GM12864 (cell line): ENCODE measurements around the gene TBXT.

ENCODE experiments used
- DNase-seq: peaks from one replicate; pipeline ENCODE4 v3.0.0-alpha.2; 2011; ENCODE audit warnings: low read depth
- H3K4me3 ChIP-seq: 2 replicates; pipeline ENCODE4 v1.5.1; 2011; ENCODE audit warnings: mild to moderate bottlenecking, low read depth, low read length, control low read depth
- CTCF ChIP-seq: IDR thresholded peaks from 2 replicates; pipeline ENCODE4 v1.5.1; 2011; ENCODE audit warnings: low read depth, mild to moderate bottlenecking, moderate library complexity, low read length, control low read depth, inconsistent platforms; ENCODE audit errors: missing control alignments

The TBXT gene

DNA sequence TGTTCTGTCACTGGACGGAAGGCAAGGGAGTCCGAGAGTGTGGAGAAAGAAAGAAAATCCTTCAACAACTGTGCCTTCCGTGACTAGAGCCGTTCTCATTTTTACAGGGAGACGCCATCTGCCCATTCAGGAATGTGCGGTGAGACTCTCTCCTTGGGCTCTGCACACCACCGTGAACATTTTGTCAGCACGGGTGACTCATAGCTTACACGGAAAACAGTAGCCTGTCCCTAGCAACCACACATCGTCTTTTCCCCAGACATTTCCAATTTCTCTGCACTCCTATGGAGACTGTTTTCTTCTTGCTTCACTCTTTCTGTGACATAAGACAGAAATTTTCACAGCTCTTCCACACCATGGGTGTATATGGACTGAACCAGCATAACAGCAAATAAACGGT is 55.1 kb downstream of the TBXT start:
- H3K4me3 ChIP-seq = no peak overlapping the region
- no peak for DNase-seq
- no peak for TF ChIP-seq CTCF

DNA sequence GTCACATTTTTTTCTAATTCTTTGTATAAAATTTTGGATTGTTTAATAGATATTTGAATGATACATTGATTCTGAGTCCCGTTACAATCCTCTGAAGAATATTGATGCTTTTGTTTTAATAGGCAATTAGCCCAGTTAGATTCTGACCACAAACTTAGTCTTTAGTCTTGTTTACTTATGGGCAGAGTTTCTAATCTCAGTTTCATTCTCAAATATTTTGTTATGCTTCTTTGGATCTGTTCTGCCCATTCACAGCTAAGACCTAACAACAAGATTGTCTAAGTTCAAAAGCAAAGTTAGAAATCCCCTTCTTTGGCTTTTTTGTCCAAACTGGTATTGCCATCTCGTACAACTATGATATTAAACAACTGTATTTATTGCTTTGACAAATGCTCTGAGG is 58.0 kb downstream of the TBXT start:
- H3K4me3 ChIP-seq = no peak overlapping the region
- TF ChIP-seq CTCF = no peak
- no peak for DNase-seq
